HCT116 (cell line): Measurements from ENCODE around the gene UVRAG. TPM values are rescaled to one million over a fixed set of nuclear protein-coding genes. Genes with fewer than 3 reads are reported as not detected.

Experiments
- ATAC-seq: fragments of 200-7000 bp; cut with Tn5 transposase; 2 replicates; pipeline ENCODE4 v1.9.1; 2020; ENCODE audit warnings: mild to moderate bottlenecking, moderate library complexity
- BruUV-seq: library from RNA; stranded (reverse); fragments of 400-500 nt; replicated peaks from 2 replicates; lab custom pipeline; 2021; lab: Mats Ljungman, UMichigan
- CTCF ChIA-PET: fragments of 300-600 bp; sonication (Branson Sonifier 250); formaldehyde crosslinking; loops from one replicate; lab custom pipeline; 2021; ENCODE audit warnings: antibody characterized with exemption; lab: Charles Lee
- POLR2A ChIA-PET: fragments of 300-600, 350-600 bp; sonication (Branson Sonifier 250); formaldehyde crosslinking; loops from one replicate; lab custom pipeline; 2021; ENCODE audit warnings: antibody characterized with exemption; lab: Charles Lee
- RAD21 ChIA-PET, 2 experiments: fragments of 300-600 bp; sonication (Branson Sonifier 250); formaldehyde crosslinking; loops; one replicate each; lab custom pipeline; 2023; ENCODE audit warnings: low total read pairs in 2 of 2; ENCODE audit not compliant: uncharacterized antibody in 2 of 2, unreplicated experiment in 2 of 2, low non-redundant PET in 1 of 2; lab: Charles Lee
- DNase-seq: peaks from one replicate; pipeline ENCODE4 v3.0.0-alpha.2; 2010; ENCODE audit warnings: low read depth, low spot score
- H2AFZ ChIP-seq: fragments of 200-600 bp; shearing (Covaris generic), sonication (generic); 2 replicates; pipeline ENCODE4 v1.6.1; 2017; ENCODE audit warnings: low read depth, mixed run types, mixed read lengths, antibody characterized with exemption, low read length; ENCODE audit not compliant: poor library complexity, severe bottlenecking
- H3K27ac ChIP-seq: 2 replicates; pipeline ENCODE4 v1.5.1; 2012; ENCODE audit warnings: low read depth, low read length
- H3K27me3 ChIP-seq: fragments of 200-600 bp; sonication (generic); 2 replicates; pipeline ENCODE4 v1.6.1; 2016; ENCODE audit warnings: mixed run types, low read length, mixed read lengths; ENCODE audit not compliant: insufficient read depth
- H3K36me3 ChIP-seq, 2 experiments: fragments of 200-500 bp in 1 of 2; fragments of 200-600 bp in 1 of 2; sonication (Bioruptor generic) in 1 of 2; sonication (generic) in 1 of 2; 2 replicates each; pipeline versions ENCODE4 v1.5.1 to v1.6.1; 2014 to 2016; ENCODE audit warnings: low read length in 2 of 2, inconsistent platforms in 1 of 2, mixed read lengths in 1 of 2, mixed run types in 1 of 2; ENCODE audit not compliant: insufficient read depth in 2 of 2, control insufficient read depth in 1 of 2
- H3K4me1 ChIP-seq, 2 experiments: fragments of 200-600 bp in 1 of 2; sonication (generic) in 1 of 2; 2 replicates each; pipeline versions ENCODE4 v1.5.1 to v1.6.1; 2012 to 2017; ENCODE audit warnings: low read length in 2 of 2, inconsistent platforms in 1 of 2, mild to moderate bottlenecking in 1 of 2, mixed read lengths in 1 of 2, mixed run types in 1 of 2, moderate library complexity in 1 of 2; ENCODE audit not compliant: insufficient read depth in 2 of 2, control insufficient read depth in 1 of 2
- H3K4me2 ChIP-seq: fragments of 200-600 bp; sonication (generic); 2 replicates; pipeline ENCODE4 v1.6.1; 2017; ENCODE audit warnings: mixed run types, low read length, mixed read lengths
- H3K4me3 ChIP-seq, 2 experiments: fragments of 200-600 bp in 1 of 2; sonication (generic) in 1 of 2; replicated peaks in 1 of 2; 2 replicates each; pipeline ENCODE4 v1.5.1; 2011 to 2016; ENCODE audit warnings: low read length in 2 of 2, control low read depth in 1 of 2, low read depth in 1 of 2, mild to moderate bottlenecking in 1 of 2, mixed read lengths in 1 of 2, mixed run types in 1 of 2
- H3K79me2 ChIP-seq: fragments of 200-600 bp; sonication (generic); 2 replicates; pipeline ENCODE4 v1.6.1; 2017; ENCODE audit warnings: mild to moderate bottlenecking, mixed run types, low read length, moderate library complexity, mixed read lengths; ENCODE audit not compliant: insufficient read depth
- H3K9ac ChIP-seq: fragments of 200-600 bp; sonication (generic); 2 replicates; pipeline ENCODE4 v1.6.1; 2016; ENCODE audit warnings: low read length, mixed read lengths
- H3K9me2 ChIP-seq: fragments of 200-600 bp; sonication (generic), shearing (Covaris generic); 2 replicates; pipeline ENCODE4 v1.6.1; 2017; ENCODE audit warnings: mixed run types, mild to moderate bottlenecking, moderate library complexity; ENCODE audit not compliant: insufficient read depth
- H3K9me3 ChIP-seq, 2 experiments: fragments of 200-500 bp in 1 of 2; fragments of 200-600 bp in 1 of 2; sonication (Bioruptor generic) in 1 of 2; sonication (generic) in 1 of 2; 2 replicates each; pipeline ENCODE4 v1.6.1; 2014 to 2017; ENCODE audit warnings: low read length in 2 of 2, mixed read lengths in 2 of 2, inconsistent platforms in 1 of 2, low read depth in 1 of 2, mild to moderate bottlenecking in 1 of 2, mixed run types in 1 of 2, moderate library complexity in 1 of 2; ENCODE audit not compliant: control insufficient read depth in 1 of 2, insufficient read depth in 1 of 2
- H4K20me1 ChIP-seq: fragments of 200-600 bp; sonication (generic), shearing (Covaris generic); 2 replicates; pipeline ENCODE4 v1.6.1; 2017; ENCODE audit warnings: mixed run types, mild to moderate bottlenecking, moderate library complexity; ENCODE audit not compliant: insufficient read depth
- CEBPB ChIP-seq: IDR thresholded peaks from 2 replicates; pipeline ENCODE4 v1.6.1; 2012; ENCODE audit warnings: low read depth
- EGR1 ChIP-seq: IDR thresholded peaks from 2 replicates; pipeline ENCODE4 v1.6.1; 2012; ENCODE audit warnings: low read depth
- ELF1 ChIP-seq: IDR thresholded peaks from 2 replicates; pipeline ENCODE4 v1.6.1; 2012; ENCODE audit warnings: low read depth, borderline replicate concordance
- FOSL1 ChIP-seq: IDR thresholded peaks from 2 replicates; pipeline ENCODE4 v1.6.1; 2012; ENCODE audit warnings: low read depth
- POLR2A ChIP-seq: IDR thresholded peaks from 2 replicates; pipeline ENCODE4 v1.7.0; 2011; ENCODE audit warnings: borderline replicate concordance; ENCODE audit not compliant: insufficient read depth, insufficient read length; ENCODE audit errors: extremely low read depth
- SRF ChIP-seq: IDR thresholded peaks from 2 replicates; pipeline ENCODE4 v1.6.1; 2012; ENCODE audit warnings: low read depth
- TCF7L2 ChIP-seq: IDR thresholded peaks from 2 replicates; pipeline ENCODE4 v1.7.0; 2011; ENCODE audit warnings: borderline replicate concordance, inconsistent platforms; ENCODE audit not compliant: insufficient read depth, insufficient read length; ENCODE audit errors: extremely low read depth
- YY1 ChIP-seq: IDR thresholded peaks from 2 replicates; pipeline ENCODE4 v1.6.1; 2011; ENCODE audit warnings: low read length, low read depth, moderate library complexity, mild to moderate bottlenecking; ENCODE audit not compliant: insufficient replicate concordance; ENCODE audit errors: extremely low read depth
- intact Hi-C: fragments of 100-400 bp; cut with micrococcal nuclease; formaldehyde crosslinking; loops from 2 replicates; pipeline ENCODE4 v1.10.0; 2022
- total RNA-seq: library from RNA; stranded (reverse); gene quantifications from one replicate; pipeline ENCODE4 v1.2.1, GENCODE V29; 2021; ENCODE audit not compliant: unreplicated experiment
- TF ChIP-seq, protein P1 (sequence below): IDR thresholded peaks from 2 replicates; pipeline ENCODE4 v1.6.1; 2011; ENCODE audit warnings: mild to moderate bottlenecking, low read length, moderate library complexity; ENCODE audit not compliant: insufficient replicate concordance; ENCODE audit errors: extremely low read depth
- TF ChIP-seq, protein P2 (sequence below), 3 experiments: fragments of 200-600 bp in 1 of 3; sonication (generic) in 1 of 3; IDR thresholded peaks in 2 of 3; conservative IDR thresholded peaks in 1 of 3; 2 replicates each; pipeline ENCODE4 v1.5.1; 2012 to 2017; ENCODE audit warnings: low read depth in 2 of 3, low read length in 2 of 3, antibody characterized with exemption in 1 of 3, borderline replicate concordance in 1 of 3, control low read depth in 1 of 3, mild to moderate bottlenecking in 1 of 3, mixed read lengths in 1 of 3, mixed run types in 1 of 3, moderate library complexity in 1 of 3; ENCODE audit not compliant: insufficient read depth in 1 of 3
- TF ChIP-seq, protein P3 (sequence below): IDR thresholded peaks from 2 replicates; pipeline ENCODE4 v1.6.1; 2012; ENCODE audit warnings: low read depth

UVRAG gene
- total RNA-seq, 1 experiment from 2014 or later, result 12.3 TPM

DNA sequence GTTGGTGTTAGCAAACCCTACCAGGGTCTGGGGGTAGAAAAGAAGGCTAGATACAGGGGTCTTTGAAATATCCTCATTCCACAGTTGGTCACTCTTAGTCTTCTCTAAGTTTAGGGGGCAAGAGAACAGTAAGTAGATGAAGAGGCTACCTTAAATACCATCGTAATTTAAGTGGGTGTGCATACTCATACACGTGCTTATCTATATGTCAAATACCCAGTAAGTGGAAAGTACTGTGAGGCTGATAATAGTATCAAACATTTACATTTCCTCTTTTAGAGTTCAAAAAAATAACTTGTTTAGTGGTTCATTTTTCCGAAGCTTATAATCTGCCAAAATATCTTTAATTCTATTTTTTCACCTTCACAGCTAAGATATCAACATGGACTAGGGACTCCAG is 300.5 kb downstream of the UVRAG start:
- Histone ChIP-seq H4K20me1 (no peaks in the 10 kb centered on the region), H3K27me3 (no peaks in the 10 kb centered on the region), H3K9me2 (no peaks in the 10 kb centered on the region), H3K4me2 (no peak overlapping the region), H3K4me3 (no peak overlapping the region), H3K36me3 (no peaks in the 10 kb centered on the region), H3K79me2 (no peaks in the 10 kb centered on the region), H3K4me1 (no peaks in the 10 kb centered on the region), H3K27ac (no peak overlapping the region), H2AFZ (no peak overlapping the region), H3K9ac (no peak overlapping the region), H3K9me3 (no peaks in the 10 kb centered on the region)
- RAD21 ChIA-PET, result no interaction called here
- BruUV-seq, result no TSS peak
- ATAC-seq (no peak), DNase-seq (no peak)
- TF ChIP-seq CEBPB (no peak), FOSL1 (no peak), TCF7L2 (no peak), POLR2A (no peak), ELF1 (no peak), EGR1 (no peak), YY1 (no peak), SRF (no peak)
- TF ChIP-seq, protein P1, sequence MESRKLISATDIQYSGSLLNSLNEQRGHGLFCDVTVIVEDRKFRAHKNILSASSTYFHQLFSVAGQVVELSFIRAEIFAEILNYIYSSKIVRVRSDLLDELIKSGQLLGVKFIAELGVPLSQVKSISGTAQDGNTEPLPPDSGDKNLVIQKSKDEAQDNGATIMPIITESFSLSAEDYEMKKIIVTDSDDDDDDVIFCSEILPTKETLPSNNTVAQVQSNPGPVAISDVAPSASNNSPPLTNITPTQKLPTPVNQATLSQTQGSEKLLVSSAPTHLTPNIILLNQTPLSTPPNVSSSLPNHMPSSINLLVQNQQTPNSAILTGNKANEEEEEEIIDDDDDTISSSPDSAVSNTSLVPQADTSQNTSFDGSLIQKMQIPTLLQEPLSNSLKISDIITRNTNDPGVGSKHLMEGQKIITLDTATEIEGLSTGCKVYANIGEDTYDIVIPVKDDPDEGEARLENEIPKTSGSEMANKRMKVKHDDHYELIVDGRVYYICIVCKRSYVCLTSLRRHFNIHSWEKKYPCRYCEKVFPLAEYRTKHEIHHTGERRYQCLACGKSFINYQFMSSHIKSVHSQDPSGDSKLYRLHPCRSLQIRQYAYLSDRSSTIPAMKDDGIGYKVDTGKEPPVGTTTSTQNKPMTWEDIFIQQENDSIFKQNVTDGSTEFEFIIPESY, result no peak
- TF ChIP-seq, protein P2, sequence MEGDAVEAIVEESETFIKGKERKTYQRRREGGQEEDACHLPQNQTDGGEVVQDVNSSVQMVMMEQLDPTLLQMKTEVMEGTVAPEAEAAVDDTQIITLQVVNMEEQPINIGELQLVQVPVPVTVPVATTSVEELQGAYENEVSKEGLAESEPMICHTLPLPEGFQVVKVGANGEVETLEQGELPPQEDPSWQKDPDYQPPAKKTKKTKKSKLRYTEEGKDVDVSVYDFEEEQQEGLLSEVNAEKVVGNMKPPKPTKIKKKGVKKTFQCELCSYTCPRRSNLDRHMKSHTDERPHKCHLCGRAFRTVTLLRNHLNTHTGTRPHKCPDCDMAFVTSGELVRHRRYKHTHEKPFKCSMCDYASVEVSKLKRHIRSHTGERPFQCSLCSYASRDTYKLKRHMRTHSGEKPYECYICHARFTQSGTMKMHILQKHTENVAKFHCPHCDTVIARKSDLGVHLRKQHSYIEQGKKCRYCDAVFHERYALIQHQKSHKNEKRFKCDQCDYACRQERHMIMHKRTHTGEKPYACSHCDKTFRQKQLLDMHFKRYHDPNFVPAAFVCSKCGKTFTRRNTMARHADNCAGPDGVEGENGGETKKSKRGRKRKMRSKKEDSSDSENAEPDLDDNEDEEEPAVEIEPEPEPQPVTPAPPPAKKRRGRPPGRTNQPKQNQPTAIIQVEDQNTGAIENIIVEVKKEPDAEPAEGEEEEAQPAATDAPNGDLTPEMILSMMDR (IDR thresholded peaks at IDR 0.05 in 2 of 3, conservative IDR thresholded peaks at IDR 0.05 in 1 of 3; ENCODE audit: borderline replicate concordance in 1 of 3, insufficient read depth in 1 of 3, low read depth in 2 of 3, low read length in 2 of 3), result no peak
- TF ChIP-seq, protein P3, sequence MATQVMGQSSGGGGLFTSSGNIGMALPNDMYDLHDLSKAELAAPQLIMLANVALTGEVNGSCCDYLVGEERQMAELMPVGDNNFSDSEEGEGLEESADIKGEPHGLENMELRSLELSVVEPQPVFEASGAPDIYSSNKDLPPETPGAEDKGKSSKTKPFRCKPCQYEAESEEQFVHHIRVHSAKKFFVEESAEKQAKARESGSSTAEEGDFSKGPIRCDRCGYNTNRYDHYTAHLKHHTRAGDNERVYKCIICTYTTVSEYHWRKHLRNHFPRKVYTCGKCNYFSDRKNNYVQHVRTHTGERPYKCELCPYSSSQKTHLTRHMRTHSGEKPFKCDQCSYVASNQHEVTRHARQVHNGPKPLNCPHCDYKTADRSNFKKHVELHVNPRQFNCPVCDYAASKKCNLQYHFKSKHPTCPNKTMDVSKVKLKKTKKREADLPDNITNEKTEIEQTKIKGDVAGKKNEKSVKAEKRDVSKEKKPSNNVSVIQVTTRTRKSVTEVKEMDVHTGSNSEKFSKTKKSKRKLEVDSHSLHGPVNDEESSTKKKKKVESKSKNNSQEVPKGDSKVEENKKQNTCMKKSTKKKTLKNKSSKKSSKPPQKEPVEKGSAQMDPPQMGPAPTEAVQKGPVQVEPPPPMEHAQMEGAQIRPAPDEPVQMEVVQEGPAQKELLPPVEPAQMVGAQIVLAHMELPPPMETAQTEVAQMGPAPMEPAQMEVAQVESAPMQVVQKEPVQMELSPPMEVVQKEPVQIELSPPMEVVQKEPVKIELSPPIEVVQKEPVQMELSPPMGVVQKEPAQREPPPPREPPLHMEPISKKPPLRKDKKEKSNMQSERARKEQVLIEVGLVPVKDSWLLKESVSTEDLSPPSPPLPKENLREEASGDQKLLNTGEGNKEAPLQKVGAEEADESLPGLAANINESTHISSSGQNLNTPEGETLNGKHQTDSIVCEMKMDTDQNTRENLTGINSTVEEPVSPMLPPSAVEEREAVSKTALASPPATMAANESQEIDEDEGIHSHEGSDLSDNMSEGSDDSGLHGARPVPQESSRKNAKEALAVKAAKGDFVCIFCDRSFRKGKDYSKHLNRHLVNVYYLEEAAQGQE, result no peak
- POLR2A ChIA-PET, result no interaction called here
- intact Hi-C loops, result no loop called here
- CTCF ChIA-PET, result no interaction called here
